Right lobe of liver (tissue), 4 donors: ENCODE results near the gene MSMB.

Experiments
- POLR2A ChIP-seq: fragments of 450-650 bp; IDR thresholded peaks from one replicate; pipeline ENCODE4 v1.6.1; 2017; ENCODE audit warnings: antibody characterized with exemption, mild to moderate bottlenecking
- TF ChIP-seq, protein P1 (sequence below), 4 donors: fragments of 200-600 bp in 3 of 4; fragments of 450-650 bp in 1 of 4; IDR thresholded peaks; one replicate each; pipeline versions ENCODE4 v1.5.1 to v1.8.0; 2016 to 2022; ENCODE audit warnings: antibody characterized with exemption in 4 of 4, mild to moderate bottlenecking in 2 of 4
- donor health status: DM: no; HTN: no; CAD: no.
- donor health status: DM: no; HTN: no; CAD: no.
- donor health status: DM: no; HTN: yes; CAD: no.

DNA sequence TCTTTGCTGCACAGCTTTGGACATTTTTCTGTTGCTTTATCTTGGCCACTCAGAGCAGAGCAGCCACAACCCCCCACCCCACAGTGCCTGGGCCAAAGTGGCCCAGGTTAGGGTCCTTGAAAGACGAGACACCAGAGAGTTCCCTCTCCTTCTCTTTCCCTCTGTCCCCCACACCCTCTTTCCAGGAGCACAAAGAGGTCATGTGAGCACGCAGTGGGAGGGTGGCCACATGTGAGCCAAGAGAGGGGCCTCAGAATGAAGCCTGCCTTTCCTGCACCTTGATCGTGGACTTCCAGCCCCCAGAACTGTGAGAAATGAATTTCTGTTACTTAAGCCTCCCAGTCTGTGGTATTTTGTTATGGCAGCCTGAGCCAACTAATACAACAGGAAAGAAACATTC, 14.6 kb upstream of the MSMB start:
- TF ChIP-seq, protein P1, sequence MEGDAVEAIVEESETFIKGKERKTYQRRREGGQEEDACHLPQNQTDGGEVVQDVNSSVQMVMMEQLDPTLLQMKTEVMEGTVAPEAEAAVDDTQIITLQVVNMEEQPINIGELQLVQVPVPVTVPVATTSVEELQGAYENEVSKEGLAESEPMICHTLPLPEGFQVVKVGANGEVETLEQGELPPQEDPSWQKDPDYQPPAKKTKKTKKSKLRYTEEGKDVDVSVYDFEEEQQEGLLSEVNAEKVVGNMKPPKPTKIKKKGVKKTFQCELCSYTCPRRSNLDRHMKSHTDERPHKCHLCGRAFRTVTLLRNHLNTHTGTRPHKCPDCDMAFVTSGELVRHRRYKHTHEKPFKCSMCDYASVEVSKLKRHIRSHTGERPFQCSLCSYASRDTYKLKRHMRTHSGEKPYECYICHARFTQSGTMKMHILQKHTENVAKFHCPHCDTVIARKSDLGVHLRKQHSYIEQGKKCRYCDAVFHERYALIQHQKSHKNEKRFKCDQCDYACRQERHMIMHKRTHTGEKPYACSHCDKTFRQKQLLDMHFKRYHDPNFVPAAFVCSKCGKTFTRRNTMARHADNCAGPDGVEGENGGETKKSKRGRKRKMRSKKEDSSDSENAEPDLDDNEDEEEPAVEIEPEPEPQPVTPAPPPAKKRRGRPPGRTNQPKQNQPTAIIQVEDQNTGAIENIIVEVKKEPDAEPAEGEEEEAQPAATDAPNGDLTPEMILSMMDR (IDR thresholded peaks at IDR 0.05), result no peak
- TF ChIP-seq POLR2A, result no peak
